Measurements from ENCODE around the gene THSD8. TPM values are rescaled to one million over a fixed set of nuclear protein-coding genes. Genes with fewer than 3 reads are reported as not detected.

The THSD8 gene
- total RNA-seq, 1 donor from 2014 or later: 0.20 TPM

- DNase-seq (ENCODE audit: low read depth in 2 of 2): peak; percentile 67 to 89
Measured at GRCh38 chr19:12779162-12779993, 22.5 kb upstream of the THSD8 start.

DNA sequence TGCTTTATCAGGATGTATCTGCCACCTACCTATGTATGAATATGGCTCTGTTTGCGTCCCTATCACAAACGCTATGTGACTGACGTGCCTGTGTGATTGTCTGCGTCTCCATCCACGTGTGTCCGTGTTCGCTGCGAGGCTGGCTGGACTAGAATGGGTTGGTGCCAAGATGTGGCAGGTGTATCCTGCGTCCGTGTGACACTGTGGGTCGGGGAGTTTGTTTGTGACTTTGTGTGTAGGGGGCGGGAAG lies 19.8 kb upstream of the THSD8 start:
- DNase-seq (ENCODE audit: low read depth in 2 of 2): peak in 1 of 2 donors; percentile 97

DNA sequence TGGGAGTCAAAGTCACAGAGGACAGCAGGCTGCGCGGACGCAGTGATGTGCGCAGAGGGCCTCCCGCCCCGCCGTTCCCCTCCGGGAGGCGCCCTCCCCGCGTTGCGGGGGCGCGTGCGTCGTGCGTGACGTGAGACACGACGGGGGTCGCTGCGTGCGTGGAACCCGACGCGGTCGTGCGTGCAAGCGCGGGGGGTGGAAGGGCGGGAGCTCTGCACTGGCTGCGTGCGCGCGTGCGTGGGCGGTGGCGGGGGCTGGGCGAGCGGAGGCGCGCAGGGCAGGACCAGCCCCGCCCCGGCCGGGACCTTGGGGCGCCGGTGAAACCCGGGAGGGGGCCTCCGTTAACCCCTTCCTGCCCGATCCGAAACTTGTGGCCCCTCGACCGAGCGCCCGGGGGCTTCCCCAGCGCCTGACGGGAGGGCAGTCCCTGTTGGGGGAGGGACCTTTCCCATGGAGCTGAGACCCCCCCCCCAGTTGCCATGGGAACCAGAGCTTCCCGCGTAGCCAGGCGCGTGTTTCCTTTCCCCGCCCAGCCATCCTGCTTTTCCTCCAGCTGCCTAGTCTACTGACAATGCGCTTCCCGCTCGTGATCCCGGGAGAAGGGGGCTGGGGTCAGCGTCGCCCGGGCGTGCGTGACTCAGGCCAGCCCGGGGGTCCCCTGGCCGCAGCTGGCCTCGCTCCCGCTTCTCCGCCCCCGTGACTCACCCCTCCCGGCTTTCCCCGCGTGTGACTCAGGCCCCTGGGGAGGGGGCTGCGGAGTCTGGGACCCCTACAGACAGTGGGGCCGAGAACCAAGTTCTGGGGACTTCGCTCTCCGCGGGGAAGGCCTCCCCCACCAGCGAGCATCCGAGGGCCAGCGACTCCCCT lies 19.2 kb upstream of the THSD8 start:
- DNase-seq (ENCODE audit: low read depth in 2 of 2): peak; percentile 95 to 98

GRCh38 chr19:12783291-12783848 lies 18.5 kb upstream of the THSD8 start:
- peak in 1 of 2 donors; percentile 17 for DNase-seq (ENCODE audit: low read depth in 2 of 2)

- DNase-seq (ENCODE audit: low read depth in 2 of 2): peak; percentile 36 to 52
Measured at GRCh38 chr19:12783849-12784393, 17.9 kb upstream of the THSD8 start.

GRCh38 chr19:12784394-12784870 lies 17.4 kb upstream of the THSD8 start:
- peak; percentile 12 to 45 for DNase-seq (ENCODE audit: low read depth in 2 of 2)

DNA sequence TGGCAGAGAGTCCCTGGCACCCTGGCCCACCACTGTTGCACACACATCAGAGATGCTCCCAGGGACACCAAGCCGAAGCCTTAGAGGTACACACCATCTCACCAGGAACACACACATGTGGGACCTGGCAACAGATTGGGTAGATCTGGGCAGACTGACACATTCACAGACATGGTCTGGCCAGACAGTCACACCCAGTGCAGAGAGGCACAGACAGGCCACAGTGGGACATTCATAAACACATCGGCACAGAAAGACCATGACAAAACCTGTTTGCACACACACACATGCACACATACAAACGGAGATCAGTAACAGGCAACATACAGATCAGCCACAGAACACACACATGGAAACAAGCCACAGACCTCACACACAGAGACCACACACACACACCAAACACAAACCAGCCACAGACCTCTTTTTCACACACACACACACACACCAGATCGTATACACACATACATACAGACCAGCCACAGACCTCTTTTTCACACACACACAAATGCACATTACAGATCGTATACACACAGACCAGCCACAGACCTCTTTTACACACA lies 16.9 kb upstream of the THSD8 start:
- peak; percentile 24 to 45 for DNase-seq (ENCODE audit: low read depth in 2 of 2)

DNA sequence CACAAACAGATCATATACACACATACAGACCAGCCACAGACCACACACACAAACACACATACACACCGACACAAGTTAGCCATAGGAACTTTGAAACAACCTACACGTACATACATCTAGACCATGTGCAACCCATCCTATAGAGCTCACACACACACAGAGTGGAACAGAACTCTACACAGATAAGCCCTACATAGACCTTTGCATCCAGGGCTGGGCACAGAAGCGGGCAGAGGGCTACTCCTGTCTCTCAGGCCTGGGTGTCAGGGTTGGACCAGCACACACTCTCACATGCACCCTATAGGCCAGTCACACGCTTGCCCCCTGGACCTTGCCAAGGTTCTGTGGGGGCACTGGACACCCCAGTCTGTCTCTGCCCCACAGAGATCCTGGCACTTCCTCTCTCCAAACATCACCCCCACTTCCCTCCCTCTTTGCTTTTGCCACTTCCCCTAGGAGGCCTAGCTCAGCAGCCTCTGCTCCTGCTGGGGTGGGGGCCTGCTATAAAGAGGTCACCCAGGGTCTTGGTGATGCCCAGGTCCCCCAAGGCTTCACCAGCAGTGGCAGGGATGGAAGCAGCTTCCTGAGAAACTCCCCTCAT lies 16.3 kb upstream of the THSD8 start:
- DNase-seq (ENCODE audit: low read depth in 2 of 2): no peak

DNA sequence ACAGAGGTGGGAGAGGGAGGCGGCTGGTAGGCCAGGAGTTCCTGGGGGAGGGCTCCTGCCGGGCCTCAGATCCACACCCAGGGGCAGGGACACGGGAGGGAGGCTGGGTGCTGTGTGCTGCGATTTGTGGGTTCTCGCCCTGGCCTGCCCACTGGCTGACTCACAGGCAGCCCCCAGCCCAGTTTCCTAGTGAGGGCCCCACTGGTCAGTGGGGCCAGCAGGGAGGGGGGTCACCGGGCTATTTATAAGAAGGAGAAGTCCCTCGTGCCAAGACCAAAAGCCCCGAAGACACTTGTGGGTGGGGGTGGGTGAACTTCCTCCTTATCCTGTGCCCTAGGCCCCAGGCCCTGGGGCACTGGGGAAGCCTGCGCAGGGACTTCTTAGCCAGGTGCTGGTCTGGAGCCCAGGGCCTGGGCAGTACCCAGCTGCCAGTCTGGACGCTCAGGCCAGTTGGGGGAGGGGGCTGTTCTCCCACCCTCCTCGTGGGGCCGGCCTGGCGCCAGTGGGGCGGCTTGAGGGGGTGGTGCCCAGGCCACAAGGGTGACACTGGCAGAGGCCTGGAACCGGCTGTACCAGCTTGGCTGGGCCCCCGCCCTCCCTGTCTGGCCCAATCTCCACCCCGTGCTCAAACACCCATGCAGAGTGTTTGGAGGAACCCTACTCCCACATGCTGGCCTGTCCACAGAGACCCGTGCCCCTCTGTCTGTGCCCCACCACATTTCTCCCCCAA lies 15.6 kb upstream of the THSD8 start:
- no peak for DNase-seq (ENCODE audit: low read depth in 2 of 2)

DNA sequence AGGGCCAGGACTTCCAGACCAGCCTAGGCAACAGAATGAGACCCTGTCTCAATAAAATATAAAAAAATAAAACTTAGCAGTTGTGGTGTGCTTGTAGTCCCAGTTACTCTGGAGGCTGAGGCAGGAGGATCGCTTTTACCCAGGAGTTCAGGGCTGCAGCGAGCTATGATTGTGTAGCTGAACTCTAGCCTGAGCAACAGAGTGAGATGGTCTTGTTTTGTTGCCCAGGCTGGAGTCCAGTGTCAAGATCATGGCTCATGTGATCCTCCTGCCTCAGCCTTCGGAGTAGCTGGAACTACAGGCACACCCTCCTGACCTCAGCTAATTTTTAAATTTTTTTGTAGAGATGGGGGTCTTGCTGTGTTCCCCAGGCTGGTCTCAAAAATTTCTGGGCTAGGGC lies 14.9 kb upstream of the THSD8 start:
- DNase-seq (ENCODE audit: low read depth in 2 of 2): no peak

DNA sequence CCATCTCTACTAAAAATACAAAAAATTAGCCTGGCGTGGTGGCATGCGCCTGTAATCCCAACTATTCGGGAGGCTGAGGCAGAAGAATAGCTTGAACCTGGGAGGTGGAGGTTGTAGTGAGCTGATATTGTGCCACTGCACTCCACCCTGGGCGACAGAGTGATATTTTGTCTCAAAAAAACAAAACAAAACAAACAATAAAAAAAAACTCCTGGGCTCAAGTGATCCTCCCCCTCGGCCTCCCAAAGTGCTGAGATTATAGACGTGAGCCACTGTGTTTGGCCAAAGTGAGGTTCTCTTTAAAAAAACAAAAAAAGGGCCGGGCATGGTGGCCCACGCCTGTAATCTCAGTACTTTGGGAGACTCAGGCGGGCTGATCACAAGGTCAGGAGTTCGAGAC lies 14.4 kb upstream of the THSD8 start:
- DNase-seq (ENCODE audit: low read depth in 2 of 2): no peak

DNA sequence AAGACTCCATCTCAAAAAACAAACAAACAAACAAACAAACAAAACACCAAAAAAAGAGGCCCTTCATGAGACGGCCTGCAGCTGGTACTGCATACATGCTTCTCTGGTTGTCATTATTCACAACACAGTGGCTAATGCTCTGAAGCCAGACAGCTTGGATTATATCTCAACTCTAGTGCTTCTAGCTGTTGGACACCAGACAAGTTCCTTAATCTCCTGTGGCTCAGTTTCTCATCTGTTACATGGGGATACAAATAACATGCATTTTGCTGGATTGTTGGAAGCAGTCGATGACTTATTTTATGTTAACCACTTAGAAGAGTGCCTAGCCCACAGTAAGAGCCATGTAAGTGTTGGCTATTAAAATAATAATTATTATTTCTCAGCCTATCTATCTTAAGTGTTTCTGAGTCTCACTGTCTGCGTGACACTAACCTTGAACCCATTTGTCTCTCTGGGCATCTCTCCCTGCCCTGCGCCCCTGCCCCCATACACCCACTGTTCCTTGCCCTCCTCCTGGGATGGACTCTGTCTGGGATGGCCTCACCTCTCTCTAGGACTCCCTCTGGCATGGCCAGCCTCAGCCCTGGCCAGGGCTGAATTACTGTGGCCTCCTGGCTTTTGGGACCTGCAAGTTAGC lies 13.7 kb upstream of the THSD8 start:
- no peak for DNase-seq (ENCODE audit: low read depth in 2 of 2)

DNA sequence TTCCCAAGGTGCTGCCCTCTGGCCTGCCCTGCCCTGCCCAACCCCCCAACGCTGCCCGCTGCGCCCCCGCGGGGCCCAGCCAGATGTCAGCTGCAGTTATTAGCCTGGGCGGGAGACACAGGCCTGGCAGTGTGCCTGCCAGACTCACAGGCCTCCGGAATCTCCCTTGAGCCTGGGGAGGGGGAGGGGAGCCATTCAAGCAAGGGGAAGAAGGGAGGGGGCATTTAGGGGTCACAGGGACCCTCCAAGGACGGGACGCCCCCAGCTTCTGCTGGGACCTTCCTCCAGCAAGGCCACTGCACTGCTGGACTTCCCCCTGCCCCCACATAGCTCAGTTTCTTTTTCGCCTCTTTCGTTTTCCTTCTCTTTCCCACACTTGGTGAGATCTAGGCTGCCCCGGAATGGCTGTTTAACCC lies 13.2 kb upstream of the THSD8 start:
- peak; percentile 65 to 81 for DNase-seq (ENCODE audit: low read depth in 2 of 2)

- DNase-seq (ENCODE audit: low read depth in 2 of 2): peak in 1 of 2 donors; percentile 31
Measured at GRCh38 chr19:12789098-12789903, 12.6 kb upstream of the THSD8 start.

DNA sequence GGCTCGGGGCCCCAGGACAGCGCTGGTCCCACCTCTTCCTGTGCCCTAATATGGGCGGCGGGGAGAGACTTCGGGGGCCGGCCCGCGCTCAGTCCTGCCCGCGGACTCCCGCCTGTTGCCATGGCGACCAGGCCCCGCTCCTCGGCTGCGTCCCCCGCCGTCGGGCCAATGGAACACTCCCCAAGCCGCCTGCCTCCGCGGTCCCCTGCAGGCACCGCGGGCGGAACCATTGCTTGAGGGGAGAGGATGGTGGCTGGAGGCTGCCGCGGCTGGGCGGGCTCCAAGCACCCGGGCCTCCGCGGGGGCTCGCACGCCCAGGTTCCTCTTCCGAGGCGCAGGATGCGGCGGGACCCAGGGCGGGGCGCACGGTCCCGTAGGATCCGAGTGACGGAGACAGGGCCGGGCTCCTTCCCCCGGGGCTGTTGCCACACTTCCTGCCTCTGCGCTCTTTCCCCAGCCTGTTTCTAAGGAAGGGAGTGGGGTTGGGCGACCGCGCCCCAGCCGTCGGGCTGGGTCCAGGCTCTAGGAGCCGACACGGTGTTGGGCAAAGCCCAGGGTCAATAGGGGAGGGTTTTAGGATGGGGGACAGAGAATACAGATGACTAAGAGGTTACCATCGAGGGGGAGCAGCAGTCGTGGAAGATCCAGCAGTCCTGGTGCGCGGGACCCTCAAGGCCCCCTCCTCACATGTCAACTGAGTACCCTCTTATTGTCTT lies 11.8 kb upstream of the THSD8 start:
- DNase-seq (ENCODE audit: low read depth in 2 of 2): peak; percentile 96

DNA sequence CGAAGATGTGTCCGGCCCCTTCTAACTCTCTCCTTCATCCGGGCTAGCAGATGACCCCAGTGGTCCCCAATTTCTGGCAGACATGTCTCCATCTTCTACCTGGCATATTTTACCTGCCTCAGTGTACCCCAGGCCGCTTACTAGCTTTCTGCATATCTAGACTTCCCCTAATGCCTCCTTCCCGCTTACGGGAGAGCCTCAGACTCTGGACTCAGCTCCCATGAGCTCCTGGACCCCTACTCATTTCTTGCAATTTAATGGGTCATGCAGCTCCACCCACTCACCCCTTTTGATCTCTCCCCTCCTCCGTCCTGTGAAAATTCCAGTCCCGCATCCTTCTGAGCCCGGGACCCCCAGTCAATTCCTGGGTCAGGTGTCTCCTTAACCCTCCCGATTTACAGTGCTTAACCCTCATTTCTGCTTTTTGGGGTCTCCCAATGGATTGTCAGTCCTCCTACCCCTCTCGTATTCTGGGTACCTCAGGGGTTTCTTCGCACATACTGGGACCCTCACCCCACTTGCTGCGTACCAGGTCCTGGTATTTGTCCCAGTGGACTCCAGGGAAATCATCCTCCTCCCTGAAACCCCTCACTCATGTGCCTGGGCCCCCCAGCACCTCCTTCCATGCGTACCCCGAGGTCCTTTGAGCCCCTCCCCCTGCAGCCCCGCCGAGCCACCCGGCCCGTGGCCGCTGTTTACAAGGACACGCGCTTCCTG lies 11.1 kb upstream of the THSD8 start:
- no peak for DNase-seq (ENCODE audit: low read depth in 2 of 2)

GRCh38 chr19:12791345-12792050 lies 10.4 kb upstream of the THSD8 start, which contains the start of gene JUNB:
TSS of gene JUNB (plus strand) at chr19:12791486. CDS start at chr19:12791772, 286 bp downstream.
- DNase-seq (ENCODE audit: low read depth in 2 of 2): peak; percentile 98 to 99
